ENCODE results near the gene BRMS1. TPM values are rescaled to one million over a fixed set of nuclear protein-coding genes. Genes with fewer than 3 reads are reported as not detected.

BRMS1 gene
- total RNA-seq, 1 donor = 42.3 TPM

DNA sequence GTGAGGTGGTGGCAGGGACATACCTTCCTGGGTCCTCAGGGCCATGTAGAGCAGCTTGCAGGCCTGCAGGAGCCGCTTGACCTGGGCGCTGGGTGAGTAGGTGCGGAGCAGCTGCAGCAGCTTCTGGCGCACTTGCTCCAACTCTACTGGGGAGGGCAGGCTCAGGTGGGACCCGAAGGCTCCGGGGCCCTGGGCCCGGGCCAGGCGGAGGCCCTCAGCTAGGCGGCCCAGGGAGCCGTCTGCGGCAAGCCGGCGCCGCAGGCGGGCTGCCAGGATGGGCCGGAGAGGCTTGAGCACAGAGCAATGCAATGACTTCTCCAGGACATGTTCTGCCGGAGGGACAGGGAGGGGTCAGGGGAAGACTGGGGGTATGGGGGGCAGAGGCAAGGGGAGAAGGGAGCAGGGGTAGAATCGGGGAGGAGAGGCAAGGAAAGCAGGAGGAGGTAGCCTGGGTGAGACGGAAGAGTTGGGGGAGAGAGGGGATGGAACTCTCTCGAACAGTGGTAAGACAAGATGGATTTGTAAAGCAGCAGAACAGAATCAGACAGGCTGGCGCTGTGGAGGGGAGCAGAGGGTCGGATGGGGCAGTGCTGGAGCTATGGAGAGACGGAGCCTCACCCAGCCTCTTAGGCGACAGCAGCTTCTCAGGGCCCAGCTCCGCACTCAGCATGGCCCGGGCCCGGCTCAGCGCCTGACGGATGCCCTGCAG lies 10.9 kb downstream of the BRMS1 start:
- DNase-seq (ENCODE audit: low read depth) = no peak
- H3K4me3 ChIP-seq (ENCODE audit: low read depth, low read length) = no peak overlapping the region
- TF ChIP-seq, protein P1, sequence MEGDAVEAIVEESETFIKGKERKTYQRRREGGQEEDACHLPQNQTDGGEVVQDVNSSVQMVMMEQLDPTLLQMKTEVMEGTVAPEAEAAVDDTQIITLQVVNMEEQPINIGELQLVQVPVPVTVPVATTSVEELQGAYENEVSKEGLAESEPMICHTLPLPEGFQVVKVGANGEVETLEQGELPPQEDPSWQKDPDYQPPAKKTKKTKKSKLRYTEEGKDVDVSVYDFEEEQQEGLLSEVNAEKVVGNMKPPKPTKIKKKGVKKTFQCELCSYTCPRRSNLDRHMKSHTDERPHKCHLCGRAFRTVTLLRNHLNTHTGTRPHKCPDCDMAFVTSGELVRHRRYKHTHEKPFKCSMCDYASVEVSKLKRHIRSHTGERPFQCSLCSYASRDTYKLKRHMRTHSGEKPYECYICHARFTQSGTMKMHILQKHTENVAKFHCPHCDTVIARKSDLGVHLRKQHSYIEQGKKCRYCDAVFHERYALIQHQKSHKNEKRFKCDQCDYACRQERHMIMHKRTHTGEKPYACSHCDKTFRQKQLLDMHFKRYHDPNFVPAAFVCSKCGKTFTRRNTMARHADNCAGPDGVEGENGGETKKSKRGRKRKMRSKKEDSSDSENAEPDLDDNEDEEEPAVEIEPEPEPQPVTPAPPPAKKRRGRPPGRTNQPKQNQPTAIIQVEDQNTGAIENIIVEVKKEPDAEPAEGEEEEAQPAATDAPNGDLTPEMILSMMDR (IDR thresholded peaks at IDR 0.05; ENCODE audit: insufficient read depth, low read depth, low read length) = no peak

DNA sequence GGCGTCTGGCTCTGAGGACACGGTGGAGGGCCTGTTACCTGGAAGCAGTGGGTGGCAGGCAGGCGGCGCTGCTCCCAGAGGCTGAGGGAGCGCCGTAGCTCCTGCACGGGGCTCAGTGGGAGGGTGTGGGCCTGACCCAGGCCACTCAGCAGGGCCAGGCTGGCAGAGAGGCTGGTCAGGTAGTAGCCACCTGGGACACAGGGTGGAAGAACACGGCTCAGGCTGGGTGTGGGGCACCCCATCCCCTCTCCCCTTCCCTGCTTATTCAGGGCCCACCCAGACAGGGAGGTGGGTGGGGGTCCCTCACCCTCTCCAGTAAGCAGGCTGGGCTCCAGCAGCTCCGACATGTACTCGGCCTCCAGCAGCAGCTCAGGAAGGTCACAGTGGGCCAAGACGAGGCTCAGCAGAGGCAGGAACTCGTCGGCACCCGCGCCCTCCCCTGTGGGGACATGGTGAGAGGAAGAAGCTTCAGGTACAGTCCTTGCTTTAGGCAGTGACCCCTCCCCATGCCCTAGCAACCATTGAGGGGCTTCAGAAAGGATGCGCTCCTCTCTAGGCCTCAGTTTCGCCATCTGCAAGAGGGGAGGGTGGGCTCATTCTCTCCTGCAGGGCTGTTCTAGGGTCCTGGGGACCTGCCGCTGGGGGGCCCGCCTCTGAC lies 11.6 kb downstream of the BRMS1 start:
- no peak for DNase-seq (ENCODE audit: low read depth)
- TF ChIP-seq, protein P1 (IDR thresholded peaks at IDR 0.05; ENCODE audit: insufficient read depth, low read depth, low read length) = no peak
- H3K4me3 ChIP-seq (ENCODE audit: low read depth, low read length) = no peak overlapping the region

DNA sequence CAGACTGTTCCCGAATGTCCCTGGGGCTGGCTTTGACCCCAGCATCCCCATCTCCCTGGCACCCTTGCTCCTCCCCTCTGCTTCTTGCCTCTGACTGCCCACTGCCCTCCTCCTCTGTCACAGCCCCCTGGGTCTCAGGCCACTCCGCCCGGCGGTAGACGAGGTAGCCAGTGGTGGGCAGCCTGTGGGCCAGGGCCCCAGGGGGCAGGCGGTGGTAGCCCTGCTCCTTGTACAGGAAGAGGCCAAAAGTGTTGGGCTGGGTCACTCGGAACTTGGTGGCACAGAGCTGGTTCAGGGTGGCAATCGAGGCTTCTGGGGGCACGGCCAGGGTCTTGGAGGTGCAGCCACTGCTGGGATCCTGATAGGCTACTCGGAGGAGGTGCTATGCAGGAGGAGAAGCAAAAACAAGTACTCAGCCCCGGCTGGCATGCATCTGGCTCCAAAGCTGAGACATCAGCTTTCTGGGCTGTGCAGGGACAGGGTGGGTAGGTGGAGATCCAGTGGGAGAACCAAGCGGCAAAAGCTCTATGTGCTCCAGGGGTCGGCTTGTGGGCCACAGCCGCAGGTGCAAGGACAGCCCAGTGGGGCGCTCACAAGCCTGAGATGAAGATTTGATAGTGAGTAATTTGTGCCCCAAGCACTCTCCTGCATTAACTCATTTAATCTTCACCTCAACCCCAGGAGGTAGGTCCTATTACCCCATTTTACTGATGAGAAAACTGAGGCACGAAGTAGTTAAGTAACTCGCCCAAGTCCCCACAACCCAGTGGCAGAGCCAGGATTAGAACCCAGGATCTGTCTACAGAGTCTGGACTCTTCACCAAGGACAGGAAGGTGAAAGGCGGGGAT lies 12.3 kb downstream of the BRMS1 start:
- no peak for DNase-seq (ENCODE audit: low read depth)
- H3K4me3 ChIP-seq (ENCODE audit: low read depth, low read length) = no peak overlapping the region
- TF ChIP-seq, protein P1 (IDR thresholded peaks at IDR 0.05; ENCODE audit: insufficient read depth, low read depth, low read length) = no peak

DNA sequence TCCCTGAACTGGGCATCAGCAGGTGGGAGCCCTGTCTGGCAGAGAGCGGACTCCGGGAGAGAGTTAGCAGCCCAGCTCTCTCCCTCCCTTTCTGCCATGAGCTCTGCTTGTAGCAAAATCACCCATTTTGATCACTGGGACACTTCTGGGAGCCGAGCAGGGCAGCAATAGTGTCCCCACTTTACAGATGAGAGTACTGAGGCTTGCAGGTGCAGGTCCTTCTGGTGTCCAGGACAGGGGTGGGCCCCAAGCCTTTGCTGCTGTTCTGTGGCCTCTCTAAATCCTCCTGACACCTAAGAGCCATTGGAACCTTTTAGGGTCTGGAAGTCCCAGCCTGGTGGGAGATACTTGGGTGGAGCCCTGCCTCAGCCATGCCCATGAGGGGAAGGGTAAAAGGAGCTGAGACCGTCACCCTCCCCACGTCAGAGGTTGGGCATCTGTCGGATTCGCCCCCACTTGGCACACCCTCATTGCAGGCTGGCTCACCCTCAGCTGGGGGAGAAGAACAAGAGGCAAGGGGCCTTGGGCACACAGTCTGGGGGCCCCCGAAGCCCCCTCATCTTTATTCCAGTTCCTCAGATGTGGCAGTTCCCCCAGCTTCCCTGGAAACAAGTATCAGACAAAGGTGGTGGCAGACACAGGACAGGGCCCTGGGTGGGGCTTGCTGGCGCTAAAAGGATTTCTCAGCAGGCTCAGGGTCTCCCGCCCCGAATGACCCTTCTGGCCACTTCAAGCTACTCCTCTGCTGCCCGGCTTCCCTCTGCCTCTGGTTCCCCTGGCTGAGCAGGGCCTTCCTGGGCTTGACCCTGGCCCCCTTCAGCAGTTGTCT lies 13.1 kb downstream of the BRMS1 start:
- H3K4me3 ChIP-seq (ENCODE audit: low read depth, low read length) = no peak overlapping the region
- DNase-seq (ENCODE audit: low read depth) = no peak
- TF ChIP-seq, protein P1 (IDR thresholded peaks at IDR 0.05; ENCODE audit: insufficient read depth, low read depth, low read length) = no peak

GRCh38 chr11:66330931-66331330 lies 14.0 kb downstream of the BRMS1 start:
- TF ChIP-seq, protein P1 (IDR thresholded peaks at IDR 0.05; ENCODE audit: insufficient read depth, low read depth, low read length) = no peak
- no peak for DNase-seq (ENCODE audit: low read depth)
- H3K4me3 ChIP-seq (ENCODE audit: low read depth, low read length) = no peak overlapping the region

- TF ChIP-seq, protein P1 (IDR thresholded peaks at IDR 0.05; ENCODE audit: insufficient read depth, low read depth, low read length) = no peak
- no peak for DNase-seq (ENCODE audit: low read depth)
- no peak overlapping the region for H3K4me3 ChIP-seq (ENCODE audit: low read depth, low read length)
Observed at GRCh38 chr11:66329165-66329673, 15.7 kb downstream of the BRMS1 start.

All from fibroblast of villous mesenchyme (primary cell).